Hepatocyte (in vitro differentiated cells): Measurements from ENCODE around the gene CX3CR1.

Source experiments
- CTCF ChIP-seq: fragments of 200-600 bp; sonication (generic); IDR thresholded peaks from 2 replicates; pipeline ENCODE4 v1.5.1; 2016; ENCODE audit warnings: antibody characterized with exemption, mild to moderate bottlenecking; ENCODE audit not compliant: poor library complexity
- EZH2 ChIP-seq: fragments of 200-600 bp; sonication (generic); IDR thresholded peaks from 2 replicates; pipeline ENCODE4 v1.6.1; 2016; ENCODE audit warnings: antibody characterized with exemption, mild to moderate bottlenecking, borderline replicate concordance
- EZH2phosphoT487 ChIP-seq: fragments of 200-600 bp; sonication (generic); IDR thresholded peaks from one replicate; pipeline ENCODE4 v1.6.1; 2018; ENCODE audit warnings: antibody characterized with exemption, mild to moderate bottlenecking, low read depth, moderate library complexity; ENCODE audit not compliant: unreplicated experiment, severe bottlenecking

DNA sequence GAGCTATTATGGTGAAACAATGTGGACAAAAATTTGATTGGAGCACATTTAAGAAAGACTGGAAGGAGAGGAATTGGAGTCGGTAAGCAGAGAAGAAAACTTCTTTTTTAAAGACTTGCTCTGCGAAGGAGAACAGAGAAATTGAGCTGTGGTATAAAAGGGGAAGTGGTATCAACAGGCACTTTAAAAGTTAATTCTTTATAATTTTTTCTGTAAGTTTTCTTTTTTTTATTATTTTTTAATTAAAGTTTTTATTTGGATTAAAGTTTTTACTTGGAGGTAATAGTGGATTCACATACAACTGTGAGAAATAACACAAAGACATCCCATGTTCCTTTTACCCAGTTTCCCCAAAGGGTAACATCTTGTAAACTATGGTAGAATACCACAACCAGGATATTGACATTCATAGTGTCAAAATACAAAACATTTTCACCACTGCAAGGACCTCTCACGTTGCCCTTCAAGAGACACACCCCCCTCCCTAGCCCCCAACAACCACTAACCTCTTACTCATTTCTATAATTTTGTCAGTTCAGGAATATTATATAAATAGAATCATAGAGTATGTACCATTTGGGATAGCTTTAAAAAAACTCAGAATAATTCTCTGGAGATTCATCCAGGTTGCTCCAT is 53.6 kb downstream of the CX3CR1 start:
- no peak for TF ChIP-seq EZH2
- no peak for TF ChIP-seq CTCF
- TF ChIP-seq EZH2phosphoT487: no peak
